Myocyte (in vitro differentiated cells): ENCODE results near the gene SERHL2. TPM values are rescaled to one million over a fixed set of nuclear protein-coding genes. Genes with fewer than 3 reads are reported as not detected.
"Not testable (repeated sequence)": the region's sequence is repeated elsewhere in the genome, so short reads cannot be mapped to it uniquely, and the experiment has no call there.

Experiments
- DNase-seq: peaks from one replicate; pipeline ENCODE4 v3.0.0-alpha.2; 2012; ENCODE audit warnings: low read depth
- total RNA-seq: library from RNA; depleted of rRNA; stranded (reverse); fragments of >200 nt; gene quantifications from 2 replicates; pipeline ENCODE4 v1.2.3, GENCODE V29; 2014

SERHL2 gene
- total RNA-seq, 1 donor from 2014 or later, result 1.6 TPM

DNA sequence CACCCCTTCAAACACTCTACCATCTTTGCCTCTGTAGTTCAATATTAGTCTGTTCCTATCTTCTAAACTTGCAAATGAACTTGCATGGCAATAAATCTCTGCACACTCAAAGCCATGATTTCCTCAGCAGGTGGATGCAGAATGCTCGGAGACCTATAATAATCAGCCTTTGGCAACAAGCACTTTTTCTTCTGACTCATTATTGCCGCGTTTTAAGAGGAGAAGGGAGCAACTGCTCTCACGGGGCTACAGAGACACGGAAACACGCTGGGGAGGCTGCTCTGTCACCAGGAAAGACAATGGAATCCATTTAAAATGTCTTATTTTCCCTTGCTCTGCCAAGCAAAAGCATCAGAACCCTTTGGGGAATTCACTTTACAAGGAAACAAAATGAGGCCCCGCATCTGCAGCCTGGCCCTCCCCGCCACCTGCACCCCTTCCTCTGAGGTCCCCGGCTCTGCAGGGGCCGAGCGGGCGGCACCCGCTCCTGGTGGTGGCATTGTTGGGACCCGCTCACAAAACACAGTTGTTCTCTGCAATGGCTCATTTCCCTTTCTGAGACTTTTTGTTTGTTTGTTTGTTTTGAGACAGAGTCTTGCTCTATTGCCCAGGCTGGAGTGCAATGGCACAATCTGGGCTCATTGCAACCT, 18.5 kb upstream of the SERHL2 start:
- not testable (repeated sequence) for DNase-seq

DNA sequence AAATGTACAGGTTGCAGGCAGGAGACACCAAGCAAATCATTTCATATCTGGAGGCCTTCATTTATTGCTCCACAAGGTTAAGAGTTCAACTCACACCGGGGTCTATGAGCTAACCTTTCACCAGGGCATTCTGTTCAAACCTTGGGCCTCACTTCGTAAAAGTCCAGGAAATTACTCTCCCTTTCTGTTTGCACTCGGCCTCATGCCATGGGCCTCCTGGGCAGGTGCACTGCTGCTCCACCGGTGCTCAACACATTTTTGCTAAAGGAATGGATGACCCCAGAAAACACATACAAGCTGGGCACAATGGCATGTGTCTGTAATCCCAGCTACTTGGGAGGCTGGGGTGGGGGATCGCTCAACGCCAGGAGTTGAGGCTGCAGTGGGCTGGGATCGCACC, 17.6 kb upstream of the SERHL2 start:
- DNase-seq, result no peak

DNA sequence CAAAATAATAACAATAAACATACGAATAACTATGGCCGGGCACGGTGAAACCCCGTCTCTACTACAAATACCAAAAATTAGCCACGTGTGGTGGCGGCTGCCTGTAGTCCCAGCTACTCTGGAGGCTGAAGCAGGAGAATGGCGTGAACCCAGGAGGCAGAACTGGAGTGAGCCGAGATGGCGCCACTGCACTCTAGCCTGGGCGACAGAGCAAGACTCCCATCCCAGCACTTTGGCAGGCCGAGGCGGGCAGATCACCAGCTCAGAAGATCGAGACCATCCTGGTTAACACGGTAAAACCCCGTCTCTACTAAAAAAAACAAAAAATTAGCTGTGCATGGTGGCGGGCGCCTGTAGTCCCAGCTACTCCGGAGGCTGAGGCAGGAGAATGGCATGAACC, 17.1 kb upstream of the SERHL2 start:
- not testable (repeated sequence) for DNase-seq

DNA sequence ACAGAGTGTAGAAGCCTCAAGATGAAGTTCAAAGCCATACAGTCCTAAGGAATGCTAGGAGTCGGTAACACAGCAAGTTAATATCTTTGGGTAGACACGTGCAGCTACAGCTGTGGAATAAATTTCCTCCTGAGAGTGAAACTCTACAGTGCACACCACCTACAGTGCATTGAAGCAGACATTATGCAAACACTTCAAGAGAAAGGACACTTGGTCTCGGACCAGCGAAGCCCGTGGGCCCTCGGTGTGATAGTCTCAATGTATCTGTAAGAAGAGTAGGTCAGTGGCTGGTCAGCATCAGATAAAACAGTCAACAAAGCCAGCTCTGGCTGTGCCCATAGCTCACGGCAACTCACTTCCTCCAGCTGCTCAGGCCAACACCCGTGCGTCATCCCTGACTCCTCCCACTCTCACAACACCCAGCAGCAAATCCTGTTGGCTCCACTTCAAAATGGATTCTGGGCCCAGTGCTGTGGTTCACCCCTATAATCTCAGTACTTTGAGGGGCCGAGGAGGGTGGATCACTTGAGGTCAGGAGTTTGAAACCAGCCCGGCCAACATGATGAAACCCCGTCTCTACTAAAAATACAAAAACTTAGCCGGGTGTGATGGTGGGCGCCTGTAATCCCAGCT, 16.4 kb upstream of the SERHL2 start:
- peak; percentile 32 for DNase-seq

DNA sequence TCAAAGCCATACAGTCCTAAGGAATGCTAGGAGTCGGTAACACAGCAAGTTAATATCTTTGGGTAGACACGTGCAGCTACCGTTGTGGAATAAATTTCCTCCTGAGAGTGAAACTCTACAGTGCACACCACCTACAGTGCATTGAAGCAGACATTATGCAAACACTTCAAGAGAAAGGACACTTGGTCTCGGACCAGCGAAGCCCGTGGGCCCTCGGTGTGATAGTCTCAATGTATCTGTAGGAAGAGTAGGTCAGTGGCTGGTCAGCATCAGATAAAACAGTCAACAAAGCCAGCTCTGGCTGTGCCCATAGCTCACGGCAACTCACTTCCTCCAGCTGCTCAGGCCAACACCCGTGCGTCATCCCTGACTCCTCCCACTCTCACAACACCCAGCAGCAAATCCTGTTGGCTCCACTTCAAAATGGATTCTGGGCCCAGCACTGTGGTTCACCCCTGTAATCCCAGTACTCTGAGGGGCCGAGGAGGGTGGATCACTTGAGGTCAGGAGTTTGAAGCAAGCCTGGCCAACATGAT, 14.5 kb upstream of the SERHL2 start:
- DNase-seq, result peak; percentile 33

DNA sequence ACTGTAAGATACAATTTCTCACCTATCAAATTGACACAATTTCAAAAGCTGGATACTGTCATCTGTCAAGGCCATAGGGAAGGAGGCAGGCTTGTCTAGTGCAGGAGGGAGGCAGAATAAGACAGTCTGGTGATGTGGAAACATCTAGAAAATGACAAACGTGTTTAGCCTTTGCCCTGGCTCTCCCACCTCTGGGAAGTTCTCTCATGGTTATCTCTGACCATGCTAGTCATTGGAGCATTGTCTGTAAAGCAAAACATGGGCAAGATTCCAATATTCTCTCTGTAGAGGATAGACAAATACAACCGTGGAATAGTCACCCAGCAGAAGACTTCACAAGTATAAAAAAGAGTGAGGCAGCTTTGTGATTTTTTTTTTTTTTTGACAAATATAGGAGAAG, 9.1 kb upstream of the SERHL2 start:
- no peak for DNase-seq

DNA sequence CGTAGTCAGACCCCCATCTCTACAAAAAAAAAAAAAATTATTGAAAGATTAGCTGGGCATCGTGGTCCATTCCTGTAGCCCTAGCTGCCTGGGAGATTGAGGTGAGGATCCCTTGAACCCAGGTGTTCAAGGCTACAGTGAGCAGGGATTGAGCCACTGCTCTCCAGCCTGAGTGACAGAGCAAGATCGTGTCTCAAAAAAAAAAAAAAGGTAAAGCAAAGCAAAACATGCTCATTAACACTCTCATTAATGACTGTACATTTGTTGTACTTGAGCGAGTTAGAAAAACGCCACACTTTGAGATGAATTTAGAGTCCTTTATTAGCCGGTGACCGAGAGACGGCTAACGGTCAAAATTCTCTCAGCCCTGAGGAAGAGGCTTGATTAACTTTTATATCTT, 6.2 kb upstream of the SERHL2 start:
- DNase-seq, result no peak

DNA sequence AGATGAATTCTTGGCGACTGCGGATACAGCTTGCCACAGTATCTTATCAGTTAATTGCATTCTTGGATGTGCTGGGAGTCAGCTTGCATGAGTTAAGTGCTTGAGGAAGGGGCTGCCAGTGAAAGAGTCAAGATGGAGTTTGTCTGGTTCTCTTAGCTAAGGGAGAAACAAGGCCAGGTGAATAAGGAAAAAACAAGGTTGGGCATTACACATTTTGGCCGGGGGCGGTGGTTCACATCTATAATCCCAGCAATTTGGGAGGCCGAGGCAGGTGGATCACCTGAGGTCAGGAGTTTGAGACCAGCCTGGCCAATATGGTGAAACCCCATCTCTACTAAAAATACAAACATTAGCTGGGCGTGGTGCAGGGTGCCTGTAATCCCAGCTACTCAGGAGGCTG, 5.6 kb upstream of the SERHL2 start:
- not testable (repeated sequence) for DNase-seq

DNA sequence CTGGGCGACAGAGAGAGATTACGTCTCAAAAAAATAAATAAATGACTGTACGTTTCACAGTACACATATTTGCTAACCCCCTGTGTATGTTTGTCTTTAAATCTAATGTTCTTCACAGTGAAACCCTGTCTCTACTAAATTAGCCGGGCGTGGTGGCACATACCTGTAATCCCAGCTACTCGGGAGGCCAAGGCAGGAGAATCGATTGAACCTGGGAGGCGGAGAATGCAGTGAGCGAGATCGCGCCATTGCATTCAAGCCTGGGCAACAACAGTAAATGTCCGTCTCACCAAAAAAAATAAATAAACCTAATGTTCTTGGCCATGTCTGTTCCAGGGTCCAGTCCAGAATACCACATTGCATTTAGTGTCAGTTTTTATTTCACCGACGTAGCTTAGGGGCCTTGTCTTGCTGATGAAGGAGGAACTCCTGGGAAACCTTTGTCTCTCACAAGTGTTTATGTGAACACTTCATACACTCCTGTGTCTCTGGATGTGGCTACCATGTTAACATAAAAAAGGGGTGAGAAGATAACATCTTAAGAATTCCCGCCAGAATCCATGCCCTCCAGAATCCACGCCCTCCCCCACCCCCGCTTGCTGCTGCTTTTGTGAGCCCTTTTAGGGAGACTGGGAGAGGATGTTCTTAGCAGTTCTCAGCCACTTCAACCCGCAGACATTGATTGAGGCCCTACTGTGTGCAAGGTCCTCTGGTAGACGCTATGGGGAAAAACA, 5.0 kb upstream of the SERHL2 start:
- no peak for DNase-seq

DNA sequence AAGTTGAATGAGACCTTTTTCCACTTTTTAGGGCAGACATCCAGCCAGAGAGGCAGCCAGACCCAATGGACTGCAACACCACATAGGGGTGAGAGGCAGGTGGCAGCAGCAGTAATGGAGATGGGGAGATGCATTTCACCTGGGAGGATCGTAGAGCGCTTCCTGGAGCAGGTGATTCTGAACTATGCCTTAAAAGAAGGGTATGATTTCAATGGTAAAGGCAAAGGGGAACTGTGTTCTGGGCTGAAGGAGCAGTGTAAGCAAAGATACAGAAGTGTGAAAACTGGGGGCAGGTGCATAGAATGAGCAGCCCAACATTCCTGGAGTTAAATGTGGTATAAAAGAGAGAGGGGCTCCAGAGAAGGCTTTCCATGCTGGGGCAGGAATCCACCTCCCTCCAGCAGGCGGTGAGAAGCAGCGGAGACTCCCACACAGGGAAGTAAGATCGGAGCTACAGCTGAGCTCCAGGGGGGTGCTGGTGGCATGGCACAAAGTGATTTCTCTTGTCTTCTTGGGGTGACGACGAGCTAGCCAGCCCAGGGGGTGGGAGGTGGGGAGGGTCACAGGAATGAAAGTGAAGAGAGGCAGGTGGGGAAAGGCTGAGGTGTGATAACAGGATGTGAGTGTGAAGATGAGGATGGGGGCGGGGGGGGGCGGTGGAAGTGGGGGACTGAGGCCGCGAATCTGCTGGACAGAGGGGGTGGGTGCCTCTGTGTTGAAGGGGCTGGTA, 4.3 kb upstream of the SERHL2 start:
- DNase-seq, result no peak

DNA sequence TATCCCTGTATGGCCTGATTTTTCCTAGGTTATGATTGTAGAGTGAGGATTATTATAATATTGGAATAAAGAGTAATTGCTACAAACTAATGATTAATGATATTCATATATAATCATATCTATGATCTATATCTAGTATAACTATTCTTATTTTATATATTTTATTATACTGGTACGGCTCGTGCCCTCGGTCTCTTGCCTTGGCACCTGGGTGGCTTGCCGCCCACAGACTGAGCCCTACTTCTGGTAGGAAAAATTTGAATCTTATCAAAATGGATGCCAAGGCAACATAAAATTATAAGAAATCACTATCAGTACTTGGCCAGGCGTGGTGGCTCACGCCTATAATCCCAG, 1.5 kb upstream of the SERHL2 start:
- not testable (repeated sequence) for DNase-seq

DNA sequence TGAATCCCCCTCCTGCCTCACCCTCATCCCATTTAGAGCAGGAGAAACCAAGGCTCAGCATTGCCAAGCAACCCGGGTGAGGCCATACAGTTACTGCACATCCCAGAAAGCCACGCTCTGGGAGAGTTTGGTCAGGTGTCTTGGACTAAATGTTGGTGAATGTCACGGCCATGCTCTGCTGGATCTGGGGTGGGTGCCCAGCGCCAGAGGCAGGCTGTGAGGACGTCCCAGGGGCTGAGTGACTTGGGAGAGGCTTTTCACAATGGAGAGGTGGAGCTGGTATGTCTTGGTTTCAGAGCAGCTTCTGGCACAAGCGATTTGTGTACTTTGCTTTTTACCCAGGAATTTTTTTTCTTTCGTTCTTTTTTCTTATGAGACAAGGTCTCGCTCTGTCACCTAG, 6.6 kb downstream of the SERHL2 start:
- no peak for DNase-seq

DNA sequence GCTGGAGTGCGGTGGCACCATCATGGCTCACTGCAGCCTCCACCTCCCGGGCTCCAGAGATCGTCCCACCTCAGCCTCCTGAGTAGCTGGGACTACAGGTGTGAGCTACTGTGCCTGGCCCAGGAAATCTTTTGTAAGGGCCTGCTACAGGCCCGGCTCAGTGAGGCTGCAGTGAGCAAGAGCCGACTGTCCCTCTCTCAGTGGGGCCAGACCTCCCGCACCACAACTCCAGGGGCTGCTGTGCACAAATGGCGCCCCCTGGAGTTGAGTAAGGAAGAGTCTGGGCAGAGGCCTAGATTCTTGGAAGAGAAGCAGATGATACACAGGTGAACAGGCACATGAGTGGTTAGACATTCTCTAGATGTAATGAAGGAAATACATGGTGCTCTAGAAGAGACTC, 7.0 kb downstream of the SERHL2 start:
- DNase-seq, result no peak

DNA sequence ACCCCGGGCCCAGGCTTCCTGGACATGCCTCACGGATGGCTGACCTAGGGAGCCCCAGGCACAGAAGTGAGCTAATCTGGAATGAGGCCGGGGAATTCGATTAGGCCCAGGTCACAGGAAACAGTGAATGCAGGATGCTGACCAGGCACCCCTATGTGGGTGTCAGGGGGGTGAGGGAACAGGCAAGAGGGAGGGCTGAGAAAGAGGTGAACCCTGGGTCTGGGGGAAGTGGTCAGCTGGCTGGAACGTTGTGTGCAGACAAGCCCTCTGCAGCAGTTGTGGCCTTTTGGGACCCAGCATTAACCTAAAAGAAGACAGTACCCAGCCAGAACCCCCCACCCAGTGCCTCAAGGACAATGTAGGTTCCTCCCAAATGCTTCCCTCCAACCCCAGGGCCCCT, 8.1 kb downstream of the SERHL2 start:
- DNase-seq, result no peak

DNA sequence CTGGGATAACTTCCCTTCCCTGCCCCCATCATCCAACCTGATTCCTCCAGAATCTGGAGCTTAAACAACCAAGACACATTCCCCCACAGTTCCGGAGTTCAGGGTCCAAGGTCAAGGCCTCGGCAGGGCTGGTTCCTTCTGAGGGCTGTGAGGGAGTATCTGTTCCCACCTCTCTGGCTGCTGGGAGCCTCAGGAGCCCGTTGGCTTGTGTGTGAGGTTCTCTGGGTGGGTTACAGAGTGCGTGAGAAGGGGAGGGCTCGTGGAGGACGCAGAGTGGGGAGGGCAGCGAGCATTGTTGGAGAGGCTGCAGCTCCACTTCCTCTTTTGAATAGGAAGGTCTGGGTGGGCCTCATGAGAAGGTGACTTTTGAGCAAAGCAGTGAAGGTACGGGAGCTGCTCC, 8.5 kb downstream of the SERHL2 start:
- DNase-seq, result no peak

DNA sequence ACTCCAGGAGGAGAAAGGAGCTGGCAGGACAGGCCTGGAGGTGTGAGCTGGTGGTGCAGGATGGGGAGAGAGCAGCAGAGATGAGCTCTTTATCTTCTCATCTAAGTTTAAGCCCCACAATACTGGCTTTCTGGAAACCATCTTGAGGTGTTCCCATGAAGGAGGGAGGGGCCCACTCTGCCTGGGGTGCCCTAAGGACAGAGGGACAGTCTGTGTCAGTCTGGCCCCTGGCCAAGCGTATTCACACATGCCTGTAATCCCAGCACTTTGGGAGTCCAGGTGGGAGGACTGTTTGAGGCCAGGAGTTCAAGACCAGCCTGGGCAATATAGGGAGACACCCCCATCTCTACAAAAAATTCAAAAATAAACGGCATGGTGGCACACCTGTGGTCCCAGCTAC, 8.9 kb downstream of the SERHL2 start:
- DNase-seq, result no peak

DNA sequence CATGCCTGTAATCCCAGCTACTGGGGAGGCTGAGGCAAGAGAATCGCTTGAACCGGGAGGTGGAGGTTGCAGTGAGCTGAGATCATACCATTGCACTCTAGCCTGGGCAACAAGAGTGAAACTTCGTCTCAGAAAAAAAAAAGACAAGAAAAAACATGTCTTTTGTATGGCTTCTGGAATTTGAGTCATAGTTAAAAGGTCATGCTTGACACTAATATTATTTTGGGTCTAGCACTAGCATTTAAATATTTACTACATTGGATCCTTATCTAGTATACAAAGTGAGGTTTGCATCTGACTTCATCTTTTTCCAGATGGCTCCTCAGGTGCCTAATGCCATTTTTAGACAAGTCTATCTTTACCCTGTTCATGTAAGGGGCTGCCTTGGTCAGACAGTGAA, 10.2 kb downstream of the SERHL2 start:
- not testable (repeated sequence) for DNase-seq

DNA sequence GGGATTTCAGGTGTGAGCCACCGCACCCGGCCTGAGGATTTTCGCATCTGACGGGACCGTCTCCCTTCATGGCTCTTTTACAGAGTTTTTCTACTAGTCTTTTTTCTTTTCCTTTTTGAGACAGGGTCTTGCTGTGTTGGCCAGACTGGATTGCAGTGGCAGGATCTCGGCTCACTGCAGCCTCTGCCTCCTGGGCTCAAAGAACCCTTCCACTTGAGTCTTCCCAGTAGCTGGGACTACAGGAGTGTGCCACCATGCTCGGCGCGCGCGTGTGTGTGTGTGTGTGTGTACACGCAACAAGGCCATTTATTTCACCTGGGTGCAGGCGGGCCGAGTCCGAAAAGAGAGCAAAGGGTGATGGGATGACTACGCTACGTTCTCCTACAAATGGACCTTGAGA, 10.9 kb downstream of the SERHL2 start:
- no peak for DNase-seq

DNA sequence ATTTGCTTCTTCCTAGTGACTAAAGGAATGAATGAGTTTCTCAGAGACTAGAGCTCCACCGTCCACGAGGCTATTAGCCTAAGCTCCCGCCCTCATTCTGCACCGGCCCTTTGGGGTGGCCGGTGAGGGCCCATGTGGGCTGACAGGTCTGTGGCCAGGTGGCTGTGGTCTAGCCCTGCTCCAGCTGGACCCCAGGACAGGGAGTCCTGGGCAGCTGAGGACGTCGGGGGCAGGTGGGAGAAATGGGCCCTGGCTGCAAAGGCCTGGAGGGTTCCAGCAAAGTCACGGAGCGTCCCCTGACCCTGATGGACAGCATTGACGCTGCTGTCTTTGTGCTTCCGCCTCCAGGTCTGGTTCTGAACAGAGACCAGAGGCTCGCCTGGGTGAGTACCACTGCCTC, 12.2 kb downstream of the SERHL2 start:
- no peak for DNase-seq

DNA sequence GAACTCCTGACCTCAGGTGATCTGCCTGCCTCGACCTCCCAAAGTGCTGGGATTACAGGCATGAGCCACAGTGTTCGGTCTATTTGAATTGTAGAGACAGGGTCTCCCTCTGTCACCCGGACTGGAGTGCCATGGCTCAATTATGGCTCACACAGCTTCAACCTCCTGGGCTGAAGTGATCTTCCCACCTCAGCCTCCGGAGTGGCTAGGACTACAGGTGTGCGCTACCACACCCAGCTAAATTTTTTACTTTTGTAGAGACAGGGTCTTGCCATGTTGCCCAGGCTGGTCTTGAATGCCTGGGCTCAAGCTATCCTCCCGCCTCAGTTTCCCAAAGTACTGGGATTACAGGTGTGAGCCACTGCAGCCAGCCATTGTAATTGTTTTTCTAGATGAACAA, 14.2 kb downstream of the SERHL2 start:
- DNase-seq, result not testable (repeated sequence)

DNA sequence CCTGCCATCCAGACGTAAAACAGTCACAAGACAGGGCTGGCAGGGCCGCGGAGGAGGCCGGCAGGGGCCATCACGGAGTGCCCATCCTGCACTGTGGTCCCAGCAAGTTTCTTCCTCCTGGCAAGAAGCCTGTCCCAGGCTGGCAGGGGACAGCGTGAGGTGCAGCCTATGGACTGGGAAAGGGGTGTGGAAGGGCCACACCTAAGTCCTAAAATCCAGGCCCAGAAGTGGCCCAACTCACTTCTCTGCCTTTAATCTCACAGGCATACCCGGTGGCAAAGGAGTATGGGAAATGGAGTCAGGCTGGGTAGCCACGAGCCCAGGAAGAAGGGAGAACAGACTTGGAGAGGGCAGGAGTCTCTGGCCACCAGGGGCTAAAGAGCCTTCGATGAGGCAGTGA, 16.8 kb downstream of the SERHL2 start:
- DNase-seq, result not testable (repeated sequence)

DNA sequence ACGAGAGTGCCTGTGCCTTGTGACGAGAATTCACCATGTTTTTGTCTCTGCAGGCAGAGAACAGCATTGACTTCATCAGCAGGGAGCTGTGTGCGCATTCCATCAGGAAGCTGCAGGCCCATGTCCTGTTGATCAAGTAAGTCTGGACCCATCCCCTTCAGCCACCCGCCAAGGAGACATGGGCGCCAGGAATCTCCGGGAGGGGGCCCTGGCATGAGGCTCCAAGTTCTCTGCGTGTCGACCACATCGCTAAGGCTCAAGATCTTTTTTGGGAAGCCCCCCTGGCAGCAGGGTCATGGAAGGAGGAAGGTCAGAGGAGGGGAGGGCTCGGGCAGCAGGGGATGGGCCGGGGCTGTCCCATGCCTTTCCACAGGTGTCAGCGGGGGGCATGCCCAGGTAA, 17.3 kb downstream of the SERHL2 start:
- DNase-seq, result not testable (repeated sequence)
